Measurements from ENCODE around the gene PRAMEF5.
"Not testable (repeated sequence)": the region's sequence is repeated elsewhere in the genome, so short reads cannot be mapped to it uniquely, and the experiment has no call there.

PRAMEF5 gene

GRCh38 chr1:13247122-13247521 lies 6.9 kb upstream of the PRAMEF5 start:
- DNase-seq = peak in 1 of 10 donors; percentile 62

DNA sequence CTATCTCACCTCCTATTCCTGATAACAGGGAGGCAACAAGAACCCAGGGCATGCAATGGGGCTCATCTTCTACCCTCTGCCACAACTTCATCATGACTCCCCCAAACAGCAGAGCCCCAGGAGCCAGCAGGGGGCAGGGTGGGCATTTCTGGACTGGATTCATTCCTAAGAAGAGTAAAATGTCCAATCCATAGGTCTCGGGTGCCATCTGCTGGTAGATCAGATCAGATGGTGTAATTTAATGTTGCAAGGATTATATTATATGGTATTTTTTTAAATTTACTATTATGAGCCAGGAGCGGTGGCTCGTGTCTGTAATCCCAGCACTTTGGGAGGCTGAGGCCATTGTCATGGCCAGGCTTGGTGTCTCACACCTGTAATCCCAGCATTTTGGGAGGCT lies 11.1 kb downstream of the PRAMEF5 start:
- intact Hi-C loops (cut with DNase I); DNase-seq: not testable (repeated sequence)

More at GRCh38 chr1:13247122-13247521, 6.9 kb upstream of the PRAMEF5 start:
- intact Hi-C loops (cut with DNase I) = not testable (repeated sequence)

GRCh38 chr1:13277016-13277415 lies 23.0 kb downstream of the PRAMEF5 start:
- not testable (repeated sequence) for DNase-seq

DNA sequence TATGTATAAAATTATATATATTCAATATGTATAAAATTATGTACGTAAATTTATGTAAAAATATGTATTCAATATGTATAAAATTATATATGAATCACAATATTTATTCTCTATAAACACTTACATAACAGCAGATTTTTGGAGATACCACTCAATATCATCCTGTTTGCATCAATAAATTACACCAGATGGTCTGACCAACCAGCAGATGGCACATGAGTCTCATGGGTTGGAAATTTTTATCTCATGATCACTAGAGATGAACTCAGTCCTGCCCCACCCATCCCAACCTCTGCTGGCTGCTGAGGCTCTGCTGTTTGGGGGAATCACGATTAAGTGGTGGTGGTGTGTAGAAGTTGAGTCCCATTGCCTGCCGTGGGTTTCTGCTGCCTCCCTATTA lies 25.6 kb downstream of the PRAMEF5 start:
- intact Hi-C loops (cut with DNase I); DNase-seq: not testable (repeated sequence)

More at GRCh38 chr1:13277016-13277415, 23.0 kb downstream of the PRAMEF5 start:
- intact Hi-C loops (cut with DNase I) = not testable (repeated sequence)

DNA sequence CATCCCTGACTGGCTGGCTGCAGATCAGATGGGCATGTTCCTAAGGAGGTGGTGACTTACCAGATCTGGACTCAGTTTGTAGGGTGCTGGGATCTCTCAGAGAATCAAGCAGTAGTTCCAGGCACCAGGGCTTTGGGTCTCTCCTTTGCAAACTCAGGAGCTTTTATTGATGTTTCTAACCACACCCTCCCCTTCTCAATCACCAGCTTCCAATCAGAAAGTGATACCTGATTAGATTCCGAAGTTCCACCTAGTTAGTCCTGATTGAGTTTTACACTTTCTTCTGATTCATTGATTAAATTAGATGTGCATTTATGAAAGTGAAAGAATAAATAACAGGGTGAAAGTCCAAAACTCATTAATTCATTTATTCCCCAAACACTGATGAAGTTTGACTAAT lies 31.0 kb downstream of the PRAMEF5 start, which contains the start of gene PRAMEF8:
Gene PRAMEF8, minus strand, starts transcription at position 101 of the 400 bp plus-strand sequence. CDS start 1,046 bp downstream, outside the sequence.
- intact Hi-C loops (cut with DNase I); DNase-seq: not testable (repeated sequence)

DNA sequence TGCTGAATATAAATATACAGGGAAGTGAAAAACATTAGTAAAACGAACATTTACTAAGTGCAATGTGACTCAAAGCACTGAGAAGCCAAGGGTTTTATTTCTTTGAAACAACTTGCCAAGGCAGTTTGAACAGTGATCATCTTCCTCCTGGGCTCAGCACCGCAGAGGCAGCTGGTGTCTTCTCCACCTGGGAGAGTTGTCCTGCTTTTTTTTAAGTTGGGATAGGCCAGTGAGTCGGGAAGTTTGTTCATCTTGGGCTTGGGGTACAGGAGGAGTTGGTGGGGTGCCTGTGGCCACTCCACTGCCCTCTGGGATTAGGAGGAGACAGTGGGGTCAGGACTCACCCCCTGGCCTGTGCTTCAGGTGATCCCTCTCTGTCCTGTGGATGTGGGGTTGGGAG lies 35.0 kb downstream of the PRAMEF5 start:
- intact Hi-C loops (cut with DNase I) = not testable (repeated sequence)
- peak in 1 of 10 donors; percentile 7 for DNase-seq

DNA sequence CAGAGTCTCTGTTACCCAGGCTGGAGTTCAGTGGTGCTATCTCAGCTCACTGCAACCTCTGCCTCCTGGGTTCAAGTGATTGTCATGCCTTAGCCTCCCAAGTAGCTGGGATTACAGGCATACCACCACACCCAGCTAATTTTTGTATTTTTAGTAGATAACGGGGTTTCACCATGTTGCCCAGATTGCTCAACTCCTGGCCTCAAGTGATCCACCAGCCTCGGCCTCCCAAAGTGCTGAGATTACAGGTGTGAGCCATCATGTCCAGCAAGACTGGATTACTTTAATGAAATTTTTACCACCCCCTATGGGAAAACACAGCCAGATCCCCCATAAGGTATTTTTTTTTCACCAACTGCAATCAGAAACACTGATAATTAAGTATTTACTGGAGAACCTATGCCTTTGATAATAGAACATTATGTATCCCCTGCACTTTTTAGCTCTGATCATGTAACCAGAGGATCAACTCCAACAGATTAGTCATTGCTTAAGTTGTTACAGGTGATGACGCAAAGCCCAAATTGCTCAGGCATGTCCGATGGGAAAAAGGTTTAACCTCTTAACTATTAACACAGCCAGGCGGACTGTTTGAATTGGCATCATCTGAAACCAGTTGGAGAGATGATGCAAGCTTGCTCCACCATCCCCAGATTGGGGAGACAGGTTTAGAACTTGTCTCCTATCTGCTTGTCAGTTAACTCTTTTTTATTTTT lies 43.4 kb downstream of the PRAMEF5 start:
- DNase-seq = not testable (repeated sequence)

GRCh38 chr1:13298699-13299098 lies 44.7 kb downstream of the PRAMEF5 start:
- intact Hi-C loops (cut with DNase I) = not testable (repeated sequence)
- DNase-seq = peak in 1 of 10 donors; percentile 47

More for the DNA sequence above, 43.4 kb downstream of the PRAMEF5 start:
- intact Hi-C loops (cut with DNase I) = not testable (repeated sequence)

DNA sequence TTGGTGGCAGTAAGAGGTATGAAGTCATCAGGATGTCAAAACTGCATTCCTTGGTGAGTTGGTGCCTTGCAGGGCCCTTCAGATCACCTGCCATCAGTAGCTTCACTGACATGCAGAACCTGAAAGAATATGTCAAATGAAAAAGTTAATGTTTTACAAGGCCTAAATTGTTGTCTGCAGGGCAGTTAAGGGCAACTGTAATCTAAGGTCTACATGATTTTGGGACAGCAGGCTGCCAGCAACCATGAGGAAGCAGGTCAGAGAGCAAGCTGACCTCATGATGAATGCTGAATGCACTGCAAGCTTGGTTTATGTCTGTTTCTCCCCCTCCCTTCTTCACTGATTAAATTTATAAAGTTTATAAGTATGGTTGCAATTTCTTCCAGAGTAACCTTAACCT lies 48.2 kb downstream of the PRAMEF5 start:
- intact Hi-C loops (cut with DNase I); DNase-seq: not testable (repeated sequence)

GRCh38 chr1:13303239-13303638 lies 49.2 kb downstream of the PRAMEF5 start, which contains the start of gene PRAMEF33:
PRAMEF33 (plus strand) TSS chr1:13303539; CDS start chr1:13305955, 2,416 bp downstream.
- intact Hi-C loops (cut with DNase I); DNase-seq: not testable (repeated sequence)

Measured in posterior cingulate gyrus (tissue), 11 donors.